Mucosa of rectum (tissue), 2 donors: Measurements from ENCODE around the gene TSC2.

Experiments used
- H3K27ac ChIP-seq, 2 donors: one replicate each; pipeline ENCODE4 v1.7.0; 2013; ENCODE audit warnings: inconsistent platforms in 2 of 2, low read depth in 2 of 2, low read length in 2 of 2
- H3K27me3 ChIP-seq, 2 donors: one replicate each; pipeline ENCODE4 v1.7.0; 2013; ENCODE audit warnings: low read length in 2 of 2; ENCODE audit not compliant: control insufficient read depth in 2 of 2, insufficient read depth in 2 of 2
- H3K36me3 ChIP-seq, 2 donors: one replicate each; pipeline ENCODE4 v1.7.0; 2013; ENCODE audit warnings: low read length in 2 of 2; ENCODE audit not compliant: control insufficient read depth in 2 of 2, insufficient read depth in 2 of 2
- H3K4me1 ChIP-seq, 2 donors: one replicate each; pipeline ENCODE4 v1.7.0; 2013; ENCODE audit warnings: low read length in 2 of 2, mild to moderate bottlenecking in 1 of 2; ENCODE audit not compliant: control insufficient read depth in 2 of 2, insufficient read depth in 2 of 2
- H3K4me3 ChIP-seq, 2 donors: one replicate each; pipeline ENCODE4 v1.7.0; 2013; ENCODE audit warnings: low read length in 2 of 2
- H3K9ac ChIP-seq, 2 donors: one replicate each; pipeline ENCODE4 v1.7.0; 2013; ENCODE audit warnings: low read length in 2 of 2, low read depth in 1 of 2, mild to moderate bottlenecking in 1 of 2
- H3K9me3 ChIP-seq, 2 donors: one replicate each; pipeline ENCODE4 v1.7.0; 2013; ENCODE audit warnings: low read length in 2 of 2; ENCODE audit not compliant: control insufficient read depth in 2 of 2
- donor health status: healthy.
- donor health status: Normal muscosa, but diverticular disease.

TSC2 gene

DNA sequence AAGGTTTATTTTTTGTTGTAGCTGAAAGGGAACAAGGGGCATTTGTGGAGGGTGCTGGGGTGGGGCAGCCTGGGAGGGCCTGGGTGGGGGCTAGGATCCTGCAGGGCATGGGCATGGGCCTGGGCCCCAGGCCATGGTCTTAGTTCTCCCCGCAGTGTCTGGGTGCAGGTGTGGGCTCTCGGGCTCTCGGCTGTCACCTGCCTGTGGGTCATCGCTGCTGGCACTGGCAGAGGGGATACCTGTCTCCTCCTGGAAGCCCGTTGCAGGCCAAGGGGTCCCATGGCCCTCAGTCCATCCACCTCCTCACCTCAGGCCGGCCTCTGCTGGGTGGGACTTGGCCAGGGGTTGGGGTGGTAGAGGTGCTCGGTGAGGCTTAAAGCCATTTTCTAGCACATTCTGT is 30.3 kb downstream of the TSC2 start:
- Histone ChIP-seq H3K9me3 (no peaks in the 10 kb centered on the region), H3K4me3 (no peak overlapping the region), H3K27ac (no peak overlapping the region), H3K9ac (no peak overlapping the region), H3K4me1 (peaks cover 6 to 11% of the 10 kb centered on the region in 2 donors), H3K27me3 (no peaks in the 10 kb centered on the region), H3K36me3 (peaks cover 45 to 49% of the 10 kb centered on the region in 2 donors)

GRCh38 chr16:2078691-2079090 is 30.9 kb downstream of the TSC2 start:
- Histone ChIP-seq H3K4me3 (no peak overlapping the region), H3K4me1 (peaks cover 10 to 15% of the 10 kb centered on the region in 2 donors), H3K36me3 (peaks cover 44 to 45% of the 10 kb centered on the region in 2 donors), H3K27me3 (no peaks in the 10 kb centered on the region), H3K9ac (no peak overlapping the region), H3K9me3 (no peaks in the 10 kb centered on the region), H3K27ac (no peak overlapping the region)

- Histone ChIP-seq H3K4me1 (peaks cover 10 to 15% of the 10 kb centered on the region in 2 donors), H3K27ac (no peak overlapping the region), H3K9ac (no peak overlapping the region), H3K9me3 (no peaks in the 10 kb centered on the region), H3K4me3 (no peak overlapping the region), H3K27me3 (no peaks in the 10 kb centered on the region), H3K36me3 (peaks cover 42 to 46% of the 10 kb centered on the region in 2 donors)
Measured at GRCh38 chr16:2079311-2079800, 31.6 kb downstream of the TSC2 start.

GRCh38 chr16:2079991-2080390 is 32.2 kb downstream of the TSC2 start:
- H3K9ac ChIP-seq, result no peak overlapping the region
- no peaks in the 10 kb centered on the region for H3K27me3 ChIP-seq
- H3K27ac ChIP-seq, result no peak overlapping the region
- no peak overlapping the region for H3K4me3 ChIP-seq
- H3K36me3 ChIP-seq, result peaks cover 40 to 51% of the 10 kb centered on the region in 2 donors
- H3K4me1 ChIP-seq, result peaks cover 10 to 15% of the 10 kb centered on the region in 2 donors
- no peaks in the 10 kb centered on the region for H3K9me3 ChIP-seq

GRCh38 chr16:2081201-2082084 is 33.7 kb downstream of the TSC2 start:
- no peaks in the 10 kb centered on the region for H3K27me3 ChIP-seq
- H3K4me3 ChIP-seq, result no peak overlapping the region
- H3K9me3 ChIP-seq, result no peaks in the 10 kb centered on the region
- no peak overlapping the region for H3K9ac ChIP-seq
- H3K36me3 ChIP-seq, result peaks cover 42 to 57% of the 10 kb centered on the region in 2 donors
- peak overlapping the region; percentile 9 to 13 for H3K27ac ChIP-seq
- peaks cover 10 to 15% of the 10 kb centered on the region in 2 donors for H3K4me1 ChIP-seq

- Histone ChIP-seq H3K27ac (peak overlapping the region; percentile 28 to 48), H3K36me3 (peaks cover 48 to 65% of the 10 kb centered on the region in 2 donors), H3K27me3 (no peaks in the 10 kb centered on the region), H3K9ac (peak overlapping the region in 1 of 2 donors; percentile 39), H3K4me3 (peak overlapping the region in 1 of 2 donors; percentile 10), H3K9me3 (no peaks in the 10 kb centered on the region), H3K4me1 (peaks cover 10 to 15% of the 10 kb centered on the region in 2 donors)
Measured at GRCh38 chr16:2082171-2082982, 34.6 kb downstream of the TSC2 start.

DNA sequence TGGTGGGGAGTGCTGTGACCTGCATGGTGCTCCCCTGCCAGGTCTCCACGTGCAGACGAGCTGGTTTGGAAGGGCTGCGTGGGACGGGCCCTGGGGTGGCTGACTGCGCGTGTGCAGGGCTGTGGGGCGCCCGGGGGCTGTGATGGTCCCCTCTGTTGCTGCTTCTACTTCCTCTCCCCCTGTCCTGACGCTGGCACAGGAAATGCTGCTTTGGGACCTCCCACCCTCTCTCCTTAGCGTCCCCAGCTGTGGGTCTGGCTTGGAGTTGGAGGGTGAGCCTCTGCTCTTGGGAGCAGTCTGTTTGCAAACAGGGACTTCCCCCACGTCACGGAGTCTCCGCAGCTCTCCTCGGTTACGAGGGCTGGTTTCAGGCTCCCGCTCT is 35.2 kb downstream of the TSC2 start:
- Histone ChIP-seq H3K9ac (peak overlapping the region in 1 of 2 donors; percentile 39), H3K36me3 (peaks cover 51 to 64% of the 10 kb centered on the region in 2 donors), H3K9me3 (no peaks in the 10 kb centered on the region), H3K27ac (peak overlapping the region in 1 of 2 donors; percentile 48), H3K4me1 (peaks cover 10 to 17% of the 10 kb centered on the region in 2 donors), H3K4me3 (peak overlapping the region in 1 of 2 donors; percentile 10), H3K27me3 (no peaks in the 10 kb centered on the region)

DNA sequence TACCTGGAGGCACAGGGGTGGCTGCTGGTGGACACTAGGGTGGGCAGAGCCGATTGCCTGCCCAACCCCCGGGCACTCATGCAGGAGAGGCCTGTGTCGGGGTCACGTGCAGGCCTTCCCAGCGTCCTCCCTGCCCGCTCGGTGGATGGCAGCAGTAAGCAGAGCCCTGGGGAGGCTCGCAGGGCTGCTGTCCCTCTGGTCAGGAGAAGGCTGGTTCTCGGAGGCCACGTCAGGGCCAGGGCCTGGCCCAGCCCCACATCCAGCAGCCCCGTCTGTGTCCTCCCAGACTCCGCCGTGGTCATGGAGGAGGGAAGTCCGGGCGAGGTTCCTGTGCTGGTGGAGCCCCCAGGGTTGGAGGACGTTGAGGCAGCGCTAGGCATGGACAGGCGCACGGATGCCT is 35.6 kb downstream of the TSC2 start:
- Histone ChIP-seq H3K27ac (no peak overlapping the region), H3K4me1 (peaks cover 10 to 18% of the 10 kb centered on the region in 2 donors), H3K27me3 (no peaks in the 10 kb centered on the region), H3K4me3 (no peak overlapping the region), H3K36me3 (peaks cover 56 to 65% of the 10 kb centered on the region in 2 donors), H3K9me3 (no peaks in the 10 kb centered on the region), H3K9ac (no peak overlapping the region)

GRCh38 chr16:2083876-2084780 is 36.3 kb downstream of the TSC2 start:
- Histone ChIP-seq H3K9me3 (no peaks in the 10 kb centered on the region), H3K4me1 (peaks cover 10 to 18% of the 10 kb centered on the region in 2 donors), H3K9ac (no peak overlapping the region), H3K27me3 (no peaks in the 10 kb centered on the region), H3K4me3 (no peak overlapping the region), H3K27ac (no peak overlapping the region), H3K36me3 (peaks cover 57 to 62% of the 10 kb centered on the region in 2 donors)
